Adrenal gland (tissue), 5 donors: ENCODE data around the gene DTX3L.

Experiments used
- POLR2A ChIP-seq, 2 donors: fragments of 450-650 bp; IDR thresholded peaks; one replicate each; pipeline ENCODE4 v1.6.1; 2017; ENCODE audit warnings: antibody characterized with exemption in 2 of 2, mild to moderate bottlenecking in 2 of 2, moderate library complexity in 1 of 2
- TF ChIP-seq, protein P1 (sequence below), 6 experiments: fragments of 450-650 bp in 4 of 6; fragments of 200-600 bp in 2 of 6; sonication (generic) in 1 of 6; IDR thresholded peaks; 1 replicate in 5 of 6; 2 replicates in 1 of 6; pipeline versions ENCODE4 v1.5.1 to v1.8.0; 2016 to 2021; ENCODE audit warnings: antibody characterized with exemption in 6 of 6, mild to moderate bottlenecking in 2 of 6, moderate library complexity in 1 of 6
- donor health status: DM: no; HTN: no; CAD: no.

DNA sequence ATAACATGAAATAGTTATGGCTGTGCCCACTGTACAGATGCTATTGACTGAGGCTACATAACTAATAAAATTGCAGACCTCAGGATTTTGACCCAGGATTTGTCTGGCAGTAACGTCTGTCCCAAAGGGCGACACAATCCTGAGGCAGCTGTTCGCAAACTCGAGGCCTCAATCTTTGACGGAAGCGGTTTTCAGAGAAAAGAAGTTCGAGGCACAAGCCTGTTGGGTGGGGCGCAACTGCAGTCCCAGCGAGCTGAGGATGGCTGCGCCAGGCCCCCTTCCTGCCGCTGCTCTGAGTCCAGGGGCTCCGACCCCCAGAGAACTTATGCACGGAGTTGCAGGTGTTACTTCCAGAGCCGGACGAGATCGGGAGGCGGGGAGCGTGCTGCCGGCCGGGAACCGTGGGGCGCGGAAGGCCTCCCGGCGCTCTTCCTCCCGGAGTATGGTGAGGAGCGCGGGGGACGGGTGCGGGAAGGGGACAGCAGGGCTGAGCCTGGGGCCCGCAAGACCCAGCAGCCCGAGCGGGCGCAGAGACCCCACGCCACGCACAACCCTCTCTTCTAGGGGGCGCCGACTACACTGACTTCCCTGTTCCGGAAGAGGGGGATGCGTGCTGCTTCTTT lies 13.4 kb downstream of the DTX3L start, which contains the start of gene PARP15:
- TF ChIP-seq, protein P1, sequence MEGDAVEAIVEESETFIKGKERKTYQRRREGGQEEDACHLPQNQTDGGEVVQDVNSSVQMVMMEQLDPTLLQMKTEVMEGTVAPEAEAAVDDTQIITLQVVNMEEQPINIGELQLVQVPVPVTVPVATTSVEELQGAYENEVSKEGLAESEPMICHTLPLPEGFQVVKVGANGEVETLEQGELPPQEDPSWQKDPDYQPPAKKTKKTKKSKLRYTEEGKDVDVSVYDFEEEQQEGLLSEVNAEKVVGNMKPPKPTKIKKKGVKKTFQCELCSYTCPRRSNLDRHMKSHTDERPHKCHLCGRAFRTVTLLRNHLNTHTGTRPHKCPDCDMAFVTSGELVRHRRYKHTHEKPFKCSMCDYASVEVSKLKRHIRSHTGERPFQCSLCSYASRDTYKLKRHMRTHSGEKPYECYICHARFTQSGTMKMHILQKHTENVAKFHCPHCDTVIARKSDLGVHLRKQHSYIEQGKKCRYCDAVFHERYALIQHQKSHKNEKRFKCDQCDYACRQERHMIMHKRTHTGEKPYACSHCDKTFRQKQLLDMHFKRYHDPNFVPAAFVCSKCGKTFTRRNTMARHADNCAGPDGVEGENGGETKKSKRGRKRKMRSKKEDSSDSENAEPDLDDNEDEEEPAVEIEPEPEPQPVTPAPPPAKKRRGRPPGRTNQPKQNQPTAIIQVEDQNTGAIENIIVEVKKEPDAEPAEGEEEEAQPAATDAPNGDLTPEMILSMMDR (IDR thresholded peaks at IDR 0.05): no peak
- no peak for TF ChIP-seq POLR2A (IDR thresholded peaks at IDR 0.05)
